Measurements from ENCODE around the gene NEK7.

Gene NEK7

DNA sequence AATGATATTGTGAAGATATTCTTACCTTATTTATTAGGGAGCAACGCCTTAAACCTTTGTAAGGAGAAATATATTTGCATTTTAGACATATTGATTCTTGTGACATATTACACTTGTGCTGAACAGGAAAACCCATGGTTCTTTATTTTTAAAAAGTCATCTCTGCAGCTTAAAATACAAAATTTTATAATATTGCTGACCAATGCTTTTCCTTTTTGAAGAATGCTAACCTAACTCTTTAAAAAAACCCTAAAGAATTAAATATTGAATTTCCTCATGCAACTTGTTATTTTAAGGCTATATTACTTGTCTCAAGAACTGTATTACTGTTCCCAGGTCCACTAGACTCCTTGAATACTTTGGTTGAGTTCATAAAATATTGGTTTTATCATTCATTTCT lies 99.0 kb downstream of the NEK7 start:
- no peak for DNase-seq (ENCODE audit: low read depth, low spot score)

DNA sequence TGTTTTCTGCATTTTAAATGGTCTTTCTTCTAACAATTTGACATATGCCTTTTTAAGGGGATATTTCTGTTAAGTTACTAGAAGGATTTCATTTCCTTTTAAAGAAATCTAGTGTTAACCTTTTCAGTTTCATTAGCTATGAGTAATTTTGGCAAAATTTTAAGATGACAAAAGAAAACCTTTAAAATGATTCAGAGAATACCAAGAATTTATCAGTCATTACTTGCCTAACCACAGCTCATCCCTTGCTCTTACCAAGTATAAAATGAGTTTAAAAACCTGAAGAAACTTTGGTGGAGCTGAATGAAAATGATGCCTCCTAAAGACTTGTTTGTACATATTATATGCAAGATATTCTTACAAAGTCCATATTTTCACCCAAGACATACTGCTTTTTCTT lies 101.7 kb downstream of the NEK7 start:
- no peak for DNase-seq (ENCODE audit: low read depth, low spot score)

DNA sequence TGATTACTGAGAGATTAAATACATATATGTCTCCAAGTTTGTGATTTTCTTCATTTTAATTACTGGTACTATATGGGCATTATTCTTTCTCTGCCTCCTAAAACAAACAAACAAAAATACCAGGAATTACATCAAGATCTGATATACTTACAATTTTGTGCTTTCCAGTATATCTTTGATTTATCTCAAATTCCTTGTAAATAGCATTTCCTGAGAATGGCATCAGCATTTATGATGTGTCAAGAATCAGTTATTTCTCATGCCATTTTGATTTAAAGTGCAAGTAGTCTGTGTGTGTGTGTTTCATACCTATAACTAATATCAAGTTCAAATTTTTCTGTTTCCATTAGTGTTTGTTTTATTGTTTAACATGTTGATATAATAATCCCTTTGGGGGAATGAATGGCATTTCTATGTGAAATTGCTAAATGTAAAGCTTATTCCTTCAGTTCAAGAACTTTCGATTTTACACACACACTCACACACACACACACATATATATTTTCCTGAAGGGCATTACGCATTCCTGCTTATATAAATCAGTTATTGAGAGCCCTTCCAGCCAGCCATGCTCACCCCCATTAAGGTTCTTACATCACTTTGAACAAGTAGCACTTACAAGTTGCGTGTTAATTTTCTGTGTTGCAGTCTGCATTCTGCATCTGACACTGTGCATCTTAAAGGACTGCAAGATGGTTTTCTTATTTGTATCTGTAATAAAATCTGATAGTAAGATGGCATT lies 102.7 kb downstream of the NEK7 start:
- no peak for DNase-seq (ENCODE audit: low read depth, low spot score)

DNA sequence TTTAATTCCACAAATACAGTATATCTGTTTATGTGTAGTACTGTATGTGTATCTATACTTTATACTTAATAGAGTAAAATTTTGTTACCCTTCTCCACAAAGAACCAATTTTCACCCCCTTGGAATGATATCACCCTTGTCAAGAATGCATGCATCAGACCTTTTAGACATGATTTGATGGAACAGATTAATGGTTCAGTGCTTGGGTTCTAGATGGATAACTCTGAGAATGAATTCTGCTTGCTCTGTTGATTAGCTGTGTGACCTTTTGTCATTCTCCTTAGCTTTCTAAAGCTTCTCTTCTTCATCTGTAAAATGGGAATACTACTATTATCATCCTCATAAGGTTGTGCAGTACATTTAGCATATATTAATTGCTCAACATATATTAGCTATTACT lies 105.1 kb downstream of the NEK7 start:
- no peak for DNase-seq (ENCODE audit: low read depth, low spot score)

DNA sequence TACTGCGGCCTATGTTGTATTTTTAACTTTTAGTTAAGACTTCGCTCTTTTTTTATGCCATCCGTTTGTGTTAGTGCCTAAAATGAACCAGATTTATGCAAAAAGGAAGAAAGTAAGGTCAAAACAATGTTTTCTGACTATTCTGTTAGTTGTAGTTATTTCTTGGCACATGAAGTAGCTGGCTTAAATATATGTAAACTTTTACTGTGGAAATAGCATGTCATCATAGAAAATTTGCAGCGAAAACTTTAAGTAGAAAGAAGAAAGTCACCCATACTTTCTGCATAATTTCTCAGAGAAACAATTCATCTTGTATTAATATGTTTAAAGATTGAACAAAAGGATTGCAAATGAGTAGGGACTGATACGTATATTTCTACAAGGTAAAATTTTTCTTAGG lies 106.4 kb downstream of the NEK7 start:
- no peak for DNase-seq (ENCODE audit: low read depth, low spot score)

DNA sequence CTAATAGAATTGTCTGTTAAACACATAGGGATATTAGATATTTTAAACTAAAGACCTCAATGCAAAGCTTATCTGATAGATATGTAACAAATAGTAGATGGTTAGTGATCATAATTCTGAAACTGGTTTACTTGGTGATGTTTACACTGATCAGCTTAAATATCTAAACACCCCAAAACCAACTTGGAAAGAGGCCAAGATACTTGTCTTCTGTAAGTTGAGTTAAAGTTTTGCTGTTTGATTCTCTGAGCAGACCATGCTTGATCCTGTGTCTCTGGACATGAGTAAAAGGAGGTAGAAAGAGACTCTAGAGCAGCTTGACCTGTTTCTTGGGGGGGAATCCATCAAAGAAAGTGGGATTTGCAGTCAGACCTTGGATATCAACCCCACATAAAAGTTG lies 107.5 kb downstream of the NEK7 start:
- no peak for DNase-seq (ENCODE audit: low read depth, low spot score)

DNA sequence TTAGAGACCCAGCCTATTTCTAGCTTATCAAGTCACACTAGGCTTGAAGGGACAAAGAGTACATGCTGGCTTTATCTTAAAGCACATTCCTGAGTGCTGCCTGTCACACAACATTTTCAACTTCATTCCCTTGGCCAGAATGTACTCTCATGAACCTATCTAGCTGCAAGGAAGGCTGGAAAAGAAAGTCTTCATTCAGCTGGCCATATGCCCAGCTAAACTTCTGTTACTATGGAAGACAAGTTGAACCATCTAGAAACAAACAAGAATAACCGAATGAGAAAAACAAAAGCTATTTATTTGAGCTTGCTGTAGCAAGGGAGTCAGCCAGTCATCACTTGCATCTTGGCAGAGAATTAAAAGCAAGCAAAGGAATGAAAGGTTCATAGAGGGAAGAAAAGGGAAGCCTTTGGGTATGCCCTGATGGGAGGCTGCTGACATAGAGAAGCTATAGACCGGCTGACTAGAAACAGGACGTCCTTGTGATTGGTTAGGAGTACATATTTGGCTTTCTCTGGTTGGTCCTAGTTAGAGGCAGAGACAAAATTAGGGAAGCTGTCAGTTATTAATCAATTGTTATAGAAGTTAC lies 108.4 kb downstream of the NEK7 start:
- peak; percentile 75 for DNase-seq (ENCODE audit: low read depth, low spot score)

DNA sequence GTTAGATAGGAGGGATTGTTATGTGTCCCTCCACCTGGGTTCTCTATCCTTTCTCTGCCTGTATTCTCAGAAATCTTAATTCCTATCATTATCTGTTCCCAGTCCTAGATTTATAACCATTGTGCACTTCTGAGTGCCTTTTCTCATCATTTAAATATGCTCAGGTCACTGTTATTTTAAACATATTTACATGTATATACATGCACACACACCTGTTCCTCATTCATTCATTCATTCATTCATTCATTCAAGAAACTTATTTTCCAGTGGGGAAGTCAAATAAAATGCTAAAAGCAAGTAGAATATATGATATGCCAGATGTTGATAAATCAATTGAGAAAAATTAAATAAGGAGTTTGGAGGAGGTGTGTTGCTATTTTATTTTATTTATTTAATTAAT lies 110.3 kb downstream of the NEK7 start:
- DNase-seq (ENCODE audit: low read depth, low spot score) = no peak

DNA sequence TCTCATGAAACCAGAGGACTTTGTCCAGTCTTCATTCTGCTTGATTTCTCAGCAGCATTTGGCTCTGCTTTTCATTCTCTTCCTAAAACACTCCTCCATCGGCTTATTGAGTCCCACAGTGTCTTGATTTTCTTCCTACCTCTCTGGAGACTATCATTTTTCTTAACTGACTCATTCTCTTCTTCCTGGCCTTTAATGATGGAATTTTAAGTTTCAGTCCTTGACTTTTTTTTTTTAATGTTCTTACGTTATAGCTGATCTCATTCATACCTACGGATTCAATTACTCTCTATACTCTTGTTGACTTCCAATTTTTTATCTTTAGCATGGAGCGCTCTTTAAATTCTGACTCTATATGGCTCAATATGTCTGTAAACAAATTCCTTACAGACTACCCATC lies 111.1 kb downstream of the NEK7 start:
- DNase-seq (ENCODE audit: low read depth, low spot score) = peak; percentile 60

DNA sequence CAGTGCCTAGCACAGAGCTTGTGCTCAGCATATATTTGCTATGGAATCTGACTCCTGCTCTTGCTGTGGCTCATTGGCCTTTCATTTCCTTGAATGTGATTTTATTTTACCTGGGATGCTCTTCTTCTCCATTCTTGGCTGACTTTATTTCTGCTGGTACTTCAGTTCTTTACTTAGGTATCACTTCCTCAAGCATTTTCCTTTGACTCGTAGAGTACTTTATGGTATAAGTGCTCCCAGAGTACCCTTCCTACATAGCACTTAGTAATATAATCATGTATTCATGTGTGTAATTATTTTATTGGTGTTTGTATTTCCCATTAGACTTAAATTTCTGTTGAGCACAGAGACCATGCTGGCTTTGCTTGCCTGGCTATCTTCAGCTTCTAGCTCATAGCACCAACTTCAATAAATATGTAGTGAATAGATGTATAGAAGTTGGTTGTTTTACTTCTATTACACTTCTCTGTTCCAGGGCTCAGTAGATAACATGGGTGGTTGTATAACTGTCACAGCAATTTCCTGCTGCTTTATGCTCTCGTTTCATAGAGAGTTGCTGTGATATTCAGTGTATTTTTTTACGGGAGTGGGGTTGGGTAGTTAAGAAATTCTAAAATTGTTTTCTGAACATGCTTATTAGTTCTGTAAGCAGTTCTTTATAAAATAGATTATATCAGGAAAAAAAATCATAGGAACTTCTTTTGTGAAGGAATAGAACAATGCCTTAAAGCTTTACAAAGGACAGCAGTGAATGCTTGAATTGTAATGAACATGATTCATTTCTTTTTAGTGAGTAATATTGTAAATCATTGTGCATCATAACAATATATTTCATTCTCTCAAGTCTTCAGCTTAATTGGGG lies 112.2 kb downstream of the NEK7 start:
- peak; percentile 16 for DNase-seq (ENCODE audit: low read depth, low spot score)

DNA sequence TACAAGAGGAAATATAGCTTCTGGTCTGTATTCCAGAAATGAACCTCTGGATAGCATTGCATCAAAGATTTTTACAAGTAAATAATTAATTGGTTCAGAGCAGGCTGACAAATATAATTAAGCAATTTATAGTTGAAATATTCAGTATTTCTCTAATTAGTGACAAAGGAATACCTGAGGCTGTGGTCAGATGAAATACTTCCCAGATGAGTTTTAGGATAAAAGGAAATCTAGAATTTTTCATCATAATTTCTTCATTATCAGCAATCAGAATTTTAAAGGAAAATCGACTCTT lies 112.8 kb downstream of the NEK7 start:
- DNase-seq (ENCODE audit: low read depth, low spot score) = no peak

DNA sequence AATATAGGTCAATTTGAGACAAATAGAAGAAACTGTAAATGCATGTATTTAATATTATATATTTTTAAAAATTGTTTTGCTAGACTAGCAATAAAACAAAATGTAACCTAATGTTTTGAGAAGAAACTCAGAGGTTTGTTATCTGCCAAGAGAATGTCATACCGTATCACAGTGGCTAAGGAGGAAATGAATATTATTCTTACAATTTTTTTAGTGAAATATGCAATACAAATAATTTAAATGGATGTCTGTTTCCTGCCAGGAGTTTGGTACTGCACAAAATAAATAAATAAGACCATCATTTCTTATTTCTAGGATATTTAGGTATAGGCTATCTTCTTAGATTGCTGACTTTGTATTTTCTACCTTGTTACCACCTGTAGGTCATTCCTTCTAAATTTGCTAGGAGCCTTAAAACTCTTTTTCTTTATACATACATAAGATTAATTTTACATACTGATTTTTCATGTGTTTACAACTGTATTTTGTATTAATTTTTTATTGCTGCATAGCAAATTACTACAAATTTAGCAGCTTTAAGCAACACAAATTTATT lies 113.6 kb downstream of the NEK7 start:
- DNase-seq (ENCODE audit: low read depth, low spot score) = no peak

DNA sequence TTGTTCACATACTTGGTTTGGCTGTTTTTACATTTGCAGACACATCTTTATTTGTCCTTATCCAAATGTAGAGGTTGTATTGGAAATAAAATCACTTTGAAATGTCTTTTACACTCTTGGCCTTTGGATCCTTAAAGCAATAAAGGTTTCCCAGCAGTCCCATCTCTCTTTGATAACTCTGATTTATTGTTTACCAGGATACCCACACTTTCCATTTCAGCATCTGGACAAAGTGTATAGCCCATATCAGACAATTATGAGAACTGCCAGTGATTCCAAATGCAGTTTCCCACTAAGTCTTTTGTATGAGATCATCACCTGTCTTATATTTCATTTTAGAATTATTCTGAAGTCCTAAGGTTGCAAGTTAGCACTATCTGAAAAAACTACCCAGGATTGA lies 114.7 kb downstream of the NEK7 start:
- DNase-seq (ENCODE audit: low read depth, low spot score) = no peak

DNA sequence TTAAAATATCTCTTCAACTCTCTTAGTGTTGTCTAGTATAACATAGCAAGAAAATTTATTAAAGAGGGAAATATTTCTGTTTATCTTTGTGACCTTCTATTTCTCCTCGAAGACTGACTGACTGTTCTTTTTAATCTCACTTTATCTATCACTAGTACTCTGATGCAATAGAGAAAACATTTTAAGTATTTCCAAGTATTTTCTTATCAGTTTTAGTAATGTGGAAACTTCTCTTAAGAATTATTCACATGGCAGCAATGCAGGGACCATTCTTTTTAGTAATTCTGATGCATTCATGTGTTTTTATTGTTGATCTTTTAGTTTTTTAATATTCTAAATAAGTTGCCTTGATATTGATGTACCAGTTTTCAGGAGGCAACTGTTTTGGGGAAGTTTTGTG lies 115.7 kb downstream of the NEK7 start:
- DNase-seq (ENCODE audit: low read depth, low spot score) = peak; percentile 35

DNA sequence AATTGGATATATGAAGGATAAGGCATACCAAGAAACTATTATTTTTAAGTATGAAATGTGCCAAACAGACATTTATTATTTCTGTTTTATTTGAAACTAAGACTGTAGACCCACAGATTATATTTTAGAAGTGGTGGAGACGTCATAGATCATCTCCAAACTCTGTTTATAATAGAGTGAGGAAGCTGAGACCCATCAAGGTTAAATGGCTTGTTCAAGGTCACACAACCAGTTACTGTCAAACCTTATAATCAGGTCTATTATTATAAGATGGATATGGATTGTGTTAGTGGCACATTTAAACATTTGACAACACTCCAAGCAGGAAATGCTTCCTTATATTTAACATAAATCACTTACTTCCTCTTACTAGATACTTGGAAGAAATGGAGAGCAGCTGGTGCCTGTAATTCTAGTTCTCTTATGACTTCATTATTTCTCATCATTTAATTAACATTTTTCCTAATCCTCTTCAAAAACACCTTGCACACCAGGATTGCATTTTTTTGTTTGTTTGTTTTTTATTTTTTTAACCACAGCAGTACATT lies 117.0 kb downstream of the NEK7 start:
- DNase-seq (ENCODE audit: low read depth, low spot score) = no peak

DNA sequence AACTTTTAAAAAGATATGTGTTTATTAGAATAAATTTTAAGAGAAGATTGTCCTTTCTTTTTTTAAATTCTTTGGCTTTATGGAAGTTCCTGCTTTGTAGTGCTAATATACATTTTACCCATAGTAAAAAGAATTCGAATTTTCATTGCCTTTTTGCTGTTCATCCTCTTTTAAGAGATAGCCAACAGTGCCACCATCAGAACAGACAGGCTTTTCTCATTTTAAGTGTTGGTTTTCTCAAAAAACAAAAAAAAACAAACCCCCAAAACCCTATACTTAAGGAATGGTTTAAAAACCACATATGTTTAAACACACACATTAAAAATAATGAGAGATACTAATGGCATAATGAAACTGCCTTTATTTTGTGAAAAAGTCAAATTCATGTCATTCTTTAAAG lies 118.8 kb downstream of the NEK7 start:
- DNase-seq (ENCODE audit: low read depth, low spot score) = no peak

DNA sequence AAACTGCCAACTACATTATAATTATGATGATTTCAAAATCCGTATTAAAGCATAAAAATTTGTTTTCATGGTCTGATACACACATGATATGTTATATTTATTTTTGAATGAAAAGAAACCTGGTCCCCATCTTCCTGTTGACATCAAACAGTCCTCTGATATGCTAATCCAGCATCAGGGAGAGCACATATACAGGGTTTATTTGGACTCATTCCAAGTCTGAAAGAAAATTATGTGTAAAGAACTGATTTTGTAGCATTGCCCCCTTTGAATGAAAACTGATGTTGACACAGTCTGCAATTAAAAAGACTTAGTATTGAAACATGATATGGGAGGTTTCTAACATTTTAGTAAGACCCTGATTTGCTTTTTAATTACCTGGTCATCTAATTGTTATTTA lies 119.4 kb downstream of the NEK7 start:
- DNase-seq (ENCODE audit: low read depth, low spot score) = no peak

DNA sequence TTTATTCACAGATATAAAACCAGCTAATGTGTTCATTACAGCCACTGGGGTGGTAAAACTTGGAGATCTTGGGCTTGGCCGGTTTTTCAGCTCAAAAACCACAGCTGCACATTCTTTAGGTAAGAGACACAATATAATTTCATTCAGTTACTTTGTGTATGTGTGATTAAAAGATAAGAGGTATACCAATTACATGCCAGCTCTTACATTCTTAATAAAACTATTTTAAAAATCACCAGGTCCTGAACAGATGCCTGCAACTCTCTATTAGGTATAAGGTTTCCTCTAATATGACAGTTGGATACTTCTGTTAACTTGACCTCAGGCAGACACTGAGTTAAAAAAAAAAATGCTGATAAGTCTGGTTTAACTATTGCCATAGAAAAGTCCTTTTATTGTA lies 122.1 kb downstream of the NEK7 start:
- DNase-seq (ENCODE audit: low read depth, low spot score) = peak; percentile 68

DNA sequence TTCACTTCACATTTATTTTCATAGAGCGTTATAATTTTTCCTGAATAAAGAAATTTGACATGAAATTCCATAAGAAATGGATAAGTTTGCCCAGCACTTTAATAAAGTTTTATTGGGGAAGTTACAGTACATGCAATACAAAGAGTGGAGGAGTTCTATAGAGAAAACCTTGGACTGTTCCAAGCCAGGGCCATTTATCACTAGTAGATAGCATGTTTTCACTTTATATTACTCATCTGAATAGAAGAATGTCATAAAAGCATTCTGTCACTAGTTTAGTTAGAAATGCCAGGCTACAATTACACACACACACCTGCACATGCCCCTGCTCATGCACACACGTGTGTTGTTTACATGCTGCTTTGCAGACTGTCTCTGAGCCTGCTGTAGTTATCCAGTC lies 123.3 kb downstream of the NEK7 start:
- no peak for DNase-seq (ENCODE audit: low read depth, low spot score)

DNA sequence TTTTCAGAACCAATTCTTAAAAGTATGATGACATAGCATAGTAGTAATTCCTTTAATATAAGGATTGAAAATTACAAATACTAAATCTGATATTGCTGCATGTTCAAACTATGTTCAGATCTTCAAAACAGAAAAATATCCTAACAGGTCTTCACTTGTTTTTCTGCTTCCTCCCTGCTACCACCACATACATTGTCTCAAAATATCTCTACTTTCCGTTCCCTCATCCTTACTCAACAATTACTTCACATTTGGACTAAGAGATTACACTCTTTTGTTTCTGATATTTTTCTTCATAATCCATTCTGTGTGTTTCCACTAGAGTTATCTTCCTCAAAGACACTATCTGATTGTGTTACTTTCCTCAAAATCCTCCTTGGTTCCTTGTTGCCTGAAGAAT lies 125.1 kb downstream of the NEK7 start:
- no peak for DNase-seq (ENCODE audit: low read depth, low spot score)

DNA sequence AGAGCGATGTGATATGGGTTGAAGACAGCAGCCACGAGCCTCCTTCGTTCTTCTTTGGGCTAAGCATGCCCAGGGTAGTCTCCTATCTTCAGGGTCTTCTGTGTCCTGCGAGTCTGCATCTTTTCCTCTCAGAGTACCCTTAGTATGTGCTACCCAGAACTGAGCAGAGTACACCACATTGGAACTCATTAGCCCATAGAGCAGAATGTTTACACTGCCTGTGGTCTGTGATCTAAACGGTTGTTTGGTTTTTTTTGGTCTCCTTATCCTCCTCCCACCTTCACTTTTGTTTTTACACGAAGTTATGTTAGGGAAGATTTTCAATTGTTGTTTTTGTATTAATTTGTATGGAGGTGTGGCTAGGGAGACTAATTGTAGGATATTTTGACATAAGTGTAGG lies 126.4 kb downstream of the NEK7 start:
- peak; percentile 56 for DNase-seq (ENCODE audit: low read depth, low spot score)

DNA sequence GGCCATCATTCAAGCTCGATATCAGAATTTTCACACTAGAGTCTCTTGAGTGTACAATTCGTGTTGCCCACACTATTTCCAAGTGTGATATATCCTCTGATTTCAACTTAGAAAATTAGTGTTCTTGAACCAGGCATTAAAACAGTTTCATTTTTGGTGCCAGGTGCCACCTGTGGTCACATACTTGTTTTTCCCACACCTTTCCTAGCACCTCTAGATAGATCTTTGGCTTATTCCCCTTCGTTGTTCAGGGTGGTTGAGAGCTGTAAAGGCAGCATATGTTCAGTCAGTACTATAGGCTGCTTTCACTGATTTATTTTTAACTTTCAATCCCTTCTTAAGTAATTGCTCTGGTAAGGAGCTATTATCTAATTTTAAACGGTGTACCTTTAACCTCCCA lies 131.1 kb downstream of the NEK7 start:
- no peak for DNase-seq (ENCODE audit: low read depth, low spot score)
